DMS 273 (cell line): ENCODE results near the gene MAGEA9.
"Not testable (repeated sequence)": the region's sequence is repeated elsewhere in the genome, so short reads cannot be mapped to it uniquely, and the experiment has no call there.

ENCODE experiments used
- DNase-seq: peaks from one replicate; lab custom pipeline; 2025; ENCODE audit not compliant: unreplicated experiment; lab: John Stamatoyannopoulos, UW

The MAGEA9 gene, protein sequence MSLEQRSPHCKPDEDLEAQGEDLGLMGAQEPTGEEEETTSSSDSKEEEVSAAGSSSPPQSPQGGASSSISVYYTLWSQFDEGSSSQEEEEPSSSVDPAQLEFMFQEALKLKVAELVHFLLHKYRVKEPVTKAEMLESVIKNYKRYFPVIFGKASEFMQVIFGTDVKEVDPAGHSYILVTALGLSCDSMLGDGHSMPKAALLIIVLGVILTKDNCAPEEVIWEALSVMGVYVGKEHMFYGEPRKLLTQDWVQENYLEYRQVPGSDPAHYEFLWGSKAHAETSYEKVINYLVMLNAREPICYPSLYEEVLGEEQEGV

GRCh38 chrX:149781727-149782126 lies at the start of gene MAGEA9:
TSS of gene MAGEA9 (plus strand) at chrX:149781930. CDS start at chrX:149786211, 4,281 bp downstream.
- not testable (repeated sequence) for DNase-seq

DNA sequence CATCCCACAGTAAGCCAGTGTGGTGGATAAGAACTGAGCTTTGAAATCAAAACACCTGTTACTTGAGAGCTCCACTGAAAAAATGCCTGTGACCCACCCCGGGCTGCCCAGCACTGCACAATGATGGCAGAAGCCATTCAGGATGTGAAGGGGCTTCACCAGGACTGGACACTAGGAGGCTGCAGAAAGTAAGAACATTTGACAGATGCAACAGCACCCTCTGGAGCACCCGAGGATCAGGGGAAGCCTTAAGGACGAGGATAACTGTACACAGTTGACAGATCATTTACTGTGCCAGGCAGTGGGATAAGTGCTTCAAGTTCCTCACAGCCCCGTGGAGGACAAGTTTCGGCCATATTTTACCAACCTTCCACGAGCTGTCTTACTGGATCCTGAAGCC lies 39.5 kb upstream of the MAGEA9 start:
- DNase-seq, result not testable (repeated sequence)

- DNase-seq, result not testable (repeated sequence)
Observed at GRCh38 chrX:149746390-149747007, 35.2 kb upstream of the MAGEA9 start.

DNA sequence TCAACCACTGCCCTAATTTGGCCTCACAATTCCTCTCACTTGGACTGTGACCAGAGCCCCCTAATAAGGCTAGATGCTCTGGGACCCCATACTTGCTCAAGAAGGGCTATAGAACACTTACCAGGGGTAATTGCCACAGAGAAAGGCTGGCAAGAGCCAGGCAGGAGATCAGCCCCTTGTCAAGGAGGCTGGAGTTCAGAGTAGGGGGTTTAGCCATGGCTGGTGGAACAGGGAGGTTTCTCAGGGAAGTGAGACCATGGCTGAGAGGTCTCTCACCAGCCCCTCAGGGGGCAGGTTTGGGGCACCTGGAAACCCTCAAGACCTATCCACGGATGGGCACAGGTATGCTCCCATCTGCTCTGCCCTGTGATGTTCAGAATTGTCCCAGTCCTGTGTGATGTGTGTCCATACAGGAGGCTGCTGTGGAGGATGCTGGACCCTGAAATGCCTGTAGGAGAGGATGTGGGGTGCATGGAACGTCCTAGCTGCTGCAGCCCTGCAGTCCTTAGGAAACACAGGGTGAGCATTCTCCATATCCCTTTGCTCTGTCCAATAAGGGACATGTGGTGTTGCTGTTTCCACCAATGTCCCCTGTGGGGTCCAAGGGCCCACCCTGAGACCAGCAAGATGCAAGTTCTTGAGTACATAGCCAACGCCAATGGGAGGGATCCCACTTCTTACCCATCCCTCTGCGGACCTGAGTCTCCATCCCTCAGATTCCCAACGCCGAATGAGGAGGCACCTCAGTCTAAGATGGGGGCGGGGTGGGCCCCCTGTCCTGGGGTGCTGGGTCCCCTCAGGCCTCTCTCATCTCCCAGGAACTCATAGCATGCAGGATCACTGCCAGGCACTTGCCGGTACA lies 24.3 kb upstream of the MAGEA9 start:
- no peak for DNase-seq

DNA sequence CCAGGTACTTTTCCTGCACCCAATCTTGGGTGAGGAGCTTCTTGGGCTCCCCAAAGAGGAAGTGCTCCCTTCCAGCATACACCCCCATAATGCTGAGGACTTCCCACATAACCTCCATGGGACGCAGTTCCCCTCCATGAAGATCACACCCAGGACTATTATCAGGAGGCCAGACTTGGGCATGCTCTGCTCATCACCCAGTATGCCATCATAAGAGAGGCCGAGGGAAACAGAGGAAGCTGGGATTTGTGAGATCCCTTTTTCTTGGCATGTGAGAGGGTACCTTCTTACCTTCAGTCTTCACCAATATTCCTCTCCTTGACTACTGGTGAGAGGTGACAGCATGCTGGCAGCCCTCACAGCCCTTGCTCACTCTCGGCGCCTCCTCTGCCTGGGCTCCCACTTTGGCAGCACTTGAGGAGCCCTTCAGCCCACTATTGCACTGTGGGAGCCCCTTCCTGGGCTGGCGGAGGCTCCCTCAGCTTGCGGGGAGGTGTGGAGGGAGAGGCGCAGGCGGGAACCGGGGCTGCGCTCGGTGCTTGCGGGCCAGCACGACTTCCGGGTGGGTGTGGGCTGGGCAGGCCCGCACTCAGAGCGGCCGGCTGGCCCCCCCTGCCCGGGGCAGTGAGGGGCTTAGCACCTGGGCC lies 23.5 kb upstream of the MAGEA9 start:
- DNase-seq, result no peak

GRCh38 chrX:149758715-149759078 lies 23.0 kb upstream of the MAGEA9 start:
- DNase-seq, result not testable (repeated sequence)

GRCh38 chrX:149759824-149760223 lies 21.9 kb upstream of the MAGEA9 start:
- DNase-seq, result no peak

GRCh38 chrX:149760965-149761364 lies 20.8 kb upstream of the MAGEA9 start:
- DNase-seq, result no peak

DNA sequence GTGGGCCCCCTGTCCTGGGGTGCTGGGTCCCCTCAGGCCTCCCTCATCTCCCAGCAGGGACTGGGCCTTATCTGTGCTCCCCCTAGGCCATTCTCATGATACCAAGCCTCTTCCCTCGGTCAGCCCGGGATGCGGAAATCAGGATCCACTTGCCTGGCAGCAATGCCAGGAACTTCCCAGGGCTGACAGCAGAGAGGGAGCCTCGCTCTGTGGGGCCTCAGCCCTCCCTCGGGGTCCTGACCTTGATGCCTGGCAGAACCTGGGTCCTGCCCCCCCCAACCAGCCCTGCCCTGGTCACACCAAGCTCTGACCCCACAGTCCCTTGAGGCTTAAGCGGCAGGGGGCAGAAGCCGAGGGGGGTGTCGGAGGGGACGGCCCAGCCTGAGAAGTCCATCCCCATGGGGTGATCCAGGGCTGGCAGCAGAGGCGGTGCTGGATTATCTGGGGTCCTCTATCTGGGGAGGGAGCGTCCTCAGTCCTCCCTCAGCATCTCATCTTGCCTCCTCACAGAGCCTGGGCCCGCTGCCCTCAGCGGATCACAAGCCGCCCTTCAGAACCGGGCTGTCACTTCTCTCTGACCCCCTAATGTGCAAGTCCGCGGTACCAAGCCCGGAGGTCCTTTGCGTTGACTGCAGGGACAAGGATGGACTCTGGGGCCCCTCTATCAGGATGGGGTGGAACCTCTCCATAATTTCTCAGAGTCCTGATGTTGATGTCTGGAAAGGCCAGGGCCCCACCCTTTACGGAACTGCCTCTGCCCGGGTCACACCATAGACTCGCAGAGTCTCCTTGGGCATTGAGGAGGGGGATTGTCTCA lies 19.7 kb upstream of the MAGEA9 start:
- not testable (repeated sequence) for DNase-seq

- no peak for DNase-seq
Observed at GRCh38 chrX:149762696-149763614, 18.8 kb upstream of the MAGEA9 start.

GRCh38 chrX:149770344-149770743 lies 11.4 kb upstream of the MAGEA9 start:
- DNase-seq, result not testable (repeated sequence)

DNA sequence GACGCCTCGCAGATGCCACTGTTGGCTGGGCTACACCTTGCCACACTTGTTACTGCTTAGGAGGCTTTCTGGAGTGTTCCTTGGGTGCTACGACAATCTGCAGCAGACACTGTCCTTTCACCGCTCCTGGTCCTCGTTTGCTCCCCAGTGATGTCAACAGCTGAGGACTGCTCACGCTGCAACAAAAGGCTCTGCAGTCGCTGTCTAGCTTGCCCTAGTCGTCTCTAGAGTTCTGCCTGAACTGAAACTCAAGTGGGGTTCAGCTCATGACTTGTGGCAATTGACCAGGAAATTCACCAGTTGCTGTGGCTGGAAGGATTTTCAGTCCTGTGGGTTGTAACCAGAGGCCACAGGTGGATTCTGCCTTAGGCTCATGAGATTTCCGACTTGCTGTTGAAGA lies 8.7 kb upstream of the MAGEA9 start:
- DNase-seq, result not testable (repeated sequence)

DNA sequence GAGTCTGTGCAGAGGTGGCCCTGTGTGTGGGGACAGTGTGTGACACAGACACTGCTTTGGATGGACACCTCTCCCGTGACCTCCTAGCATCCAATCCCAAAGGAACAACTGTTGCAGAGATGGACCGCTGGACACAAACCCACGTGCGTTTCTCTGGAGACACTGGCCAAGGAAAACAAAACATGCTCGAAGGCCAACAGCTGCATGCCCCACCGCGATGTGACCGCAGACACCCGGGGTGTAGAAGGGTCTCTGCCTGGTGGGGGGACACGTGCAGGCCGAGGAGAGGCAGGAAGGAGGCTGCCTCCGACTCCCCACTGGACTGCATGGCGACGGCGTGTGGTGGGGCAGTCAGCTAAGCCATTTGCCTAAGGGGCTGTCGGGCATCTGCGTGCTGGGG lies 8.0 kb upstream of the MAGEA9 start, which contains the start of gene HSFX1:
HSFX1 (plus strand) TSS at position 301 of the 400 bp plus-strand sequence. CDS start 614 bp downstream, outside the sequence.
- not testable (repeated sequence) for DNase-seq

DNA sequence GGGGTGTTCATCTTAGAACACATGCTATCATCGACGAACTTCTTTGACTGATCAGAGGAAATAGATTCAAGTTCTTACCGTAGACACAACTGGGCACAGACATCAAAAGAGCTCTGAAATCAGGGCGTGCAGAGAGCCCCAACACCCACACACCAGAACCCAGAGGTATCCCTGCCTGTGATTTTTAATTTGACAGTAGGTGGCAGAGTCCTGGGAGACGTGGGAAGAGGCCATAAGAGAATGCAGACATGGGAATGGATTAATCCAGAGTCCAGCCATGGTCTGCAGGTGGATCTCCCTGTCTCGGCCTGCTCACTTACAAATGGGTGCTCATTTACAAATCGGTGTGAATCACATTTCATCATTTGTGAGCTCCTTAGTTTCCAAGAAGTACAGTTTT lies 3.7 kb upstream of the MAGEA9 start:
- not testable (repeated sequence) for DNase-seq

DNA sequence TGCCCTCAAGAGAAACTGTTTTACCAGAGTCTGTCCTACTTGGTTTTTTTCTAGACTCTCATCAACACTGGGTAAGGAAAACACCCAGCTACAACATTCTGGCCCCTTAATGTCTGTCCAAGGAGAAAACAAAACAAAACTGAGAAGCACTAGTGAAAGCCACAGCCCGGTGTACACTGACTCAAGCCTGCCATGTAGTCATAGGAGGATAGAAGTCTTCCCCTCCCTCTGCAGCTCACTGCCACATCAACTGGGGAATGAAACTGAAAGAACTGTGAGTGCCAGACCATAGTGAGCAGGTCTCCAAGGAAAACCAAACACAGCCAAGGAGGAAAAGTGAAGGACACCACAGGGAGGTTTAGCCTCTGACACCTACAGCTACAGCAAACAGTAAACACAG lies 13.8 kb downstream of the MAGEA9 start:
- not testable (repeated sequence) for DNase-seq

DNA sequence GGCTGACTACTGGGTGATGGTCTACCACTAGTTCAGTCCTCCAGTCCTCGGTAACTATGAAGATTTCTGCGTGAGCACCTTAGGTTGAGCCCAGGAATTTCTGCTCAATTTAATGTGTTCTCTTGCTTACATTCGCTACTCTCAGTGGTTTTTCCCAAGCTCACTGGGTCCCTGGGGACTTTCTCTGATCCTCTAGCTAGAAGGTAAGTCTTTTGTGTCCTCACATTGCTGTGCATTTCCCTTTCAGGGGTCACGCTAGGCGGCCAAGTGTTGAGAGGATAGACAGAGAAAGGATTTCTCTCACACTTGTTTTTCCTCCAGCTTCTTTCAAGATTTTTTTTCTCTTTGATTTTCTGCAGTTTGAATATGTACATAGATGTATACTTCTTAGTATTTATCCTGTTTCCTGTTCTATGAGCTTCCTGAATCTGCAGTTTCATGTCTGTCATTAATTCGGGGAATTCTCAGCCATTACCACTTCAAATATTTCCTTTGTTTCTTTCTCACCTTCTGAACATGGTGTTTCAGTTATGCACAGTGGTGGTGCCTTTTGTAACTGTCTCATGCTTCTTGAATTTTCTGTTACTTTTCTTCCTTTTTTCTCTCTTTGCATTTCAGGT lies 17.5 kb downstream of the MAGEA9 start:
- no peak for DNase-seq

GRCh38 chrX:149799938-149800337 lies 18.2 kb downstream of the MAGEA9 start:
- no peak for DNase-seq

DNA sequence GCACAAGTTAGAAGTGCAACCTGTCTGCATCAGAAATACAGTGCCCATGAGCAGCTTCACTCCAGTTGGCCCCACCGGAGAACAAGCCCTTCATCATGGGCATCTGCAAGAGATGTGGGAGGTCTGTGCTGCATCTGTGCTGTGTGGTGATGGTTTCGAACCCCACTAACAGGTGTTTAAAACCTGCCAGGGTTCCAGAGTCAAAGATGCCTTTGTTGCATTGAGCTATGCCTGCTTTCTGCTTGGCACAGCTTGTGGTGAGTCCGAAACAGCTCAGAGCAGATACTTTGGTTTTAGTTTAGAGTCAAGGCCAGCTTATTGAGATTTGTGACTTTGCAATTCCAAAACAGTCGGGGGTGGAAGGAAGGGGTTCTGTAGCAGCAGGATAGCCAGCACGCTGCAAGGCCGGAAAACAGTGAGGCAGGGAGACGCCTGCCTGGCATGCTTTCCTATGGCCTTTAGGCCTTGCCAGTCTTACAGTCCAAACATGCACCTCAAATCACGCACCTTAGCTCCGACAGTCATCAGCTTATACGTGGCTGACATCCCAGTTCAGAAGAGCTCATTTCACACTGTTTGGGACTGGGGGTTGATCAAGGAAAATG lies 21.8 kb downstream of the MAGEA9 start:
- no peak for DNase-seq
